ENCODE measurements around the gene NFIB.

GRCh38 chr9:14051419-14051818 lies 262.5 kb downstream of the NFIB start:
- no peak for TF ChIP-seq YY1 (IDR thresholded peaks at IDR 0.05; ENCODE audit: insufficient read depth, insufficient read length)
- no peak for TF ChIP-seq ZNF274 (IDR thresholded peaks at IDR 0.05; ENCODE audit: low read depth, low read length)

Measured in NT2/D1 (cell line).